GM08714 (cell line): ENCODE data around the gene POLDIP2.

Experiments used
- H3K4me3 ChIP-seq: fragments of 200-500 bp; sonication (Bioruptor generic); 2 replicates; pipeline ENCODE4 v1.5.1; 2014; ENCODE audit warnings: mild to moderate bottlenecking, low read length, inconsistent platforms
- ZNF274 ChIP-seq: IDR thresholded peaks from 2 replicates; pipeline ENCODE4 v1.6.1; 2012; ENCODE audit warnings: mild to moderate bottlenecking, low read depth, low read length

POLDIP2 gene

GRCh38 chr17:28395968-28396367, 38.6 kb upstream of the POLDIP2 start:
- no peak overlapping the region for H3K4me3 ChIP-seq
- no peak for TF ChIP-seq ZNF274

GRCh38 chr17:28395426-28395825, 38.1 kb upstream of the POLDIP2 start:
- no peak for TF ChIP-seq ZNF274
- no peak overlapping the region for H3K4me3 ChIP-seq

GRCh38 chr17:28394337-28395116, 37.2 kb upstream of the POLDIP2 start:
- H3K4me3 ChIP-seq, result no peak overlapping the region

DNA sequence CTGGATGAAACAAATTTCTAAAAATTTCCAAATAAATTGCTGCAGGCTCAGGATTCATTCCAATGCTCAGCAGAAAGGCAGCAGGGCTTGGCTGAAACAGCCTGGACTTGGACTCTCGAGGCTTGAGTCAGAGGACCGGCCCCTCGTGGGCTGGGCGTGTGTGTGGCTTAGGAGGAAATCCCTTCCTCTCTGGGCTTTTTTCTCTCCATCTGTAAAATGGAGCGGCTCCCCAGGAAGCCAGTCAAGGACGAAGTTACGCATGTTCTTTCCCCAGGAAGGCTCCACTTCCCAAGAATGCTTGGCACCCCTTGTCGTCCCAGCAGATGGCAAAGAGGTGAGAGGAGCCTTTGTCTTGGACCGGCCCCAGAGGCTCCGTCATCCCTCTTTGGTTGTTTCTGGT, 35.2 kb upstream of the POLDIP2 start:
- no peak overlapping the region for H3K4me3 ChIP-seq
- no peak for TF ChIP-seq ZNF274

More at GRCh38 chr17:28394337-28395116, 37.2 kb upstream of the POLDIP2 start:
- no peak for TF ChIP-seq ZNF274

DNA sequence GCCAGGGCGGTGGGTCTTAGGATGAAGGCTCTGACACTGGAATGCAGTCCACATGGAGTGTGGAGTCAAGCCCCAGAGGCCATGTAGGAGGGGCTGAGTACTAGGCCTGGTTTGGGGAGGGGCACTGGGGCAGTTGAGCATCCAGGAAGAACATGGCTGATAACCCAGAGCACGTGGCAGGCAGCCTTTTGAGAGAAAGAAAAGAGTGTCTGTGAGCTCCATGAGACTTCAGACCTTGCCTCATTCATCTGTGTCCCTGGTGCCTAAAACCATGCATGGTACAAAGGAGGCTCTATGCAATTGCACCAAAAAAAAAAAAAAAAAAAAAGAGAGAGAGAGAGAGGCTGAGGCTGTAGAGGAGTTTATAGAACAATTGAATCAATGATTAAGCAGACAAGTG, 34.1 kb upstream of the POLDIP2 start:
- no peak for TF ChIP-seq ZNF274
- H3K4me3 ChIP-seq, result no peak overlapping the region

GRCh38 chr17:28390984-28391383, 33.7 kb upstream of the POLDIP2 start:
- TF ChIP-seq ZNF274, result no peak
- no peak overlapping the region for H3K4me3 ChIP-seq

- TF ChIP-seq ZNF274, result no peak
- no peak overlapping the region for H3K4me3 ChIP-seq
These were observed 33.2 kb upstream of the POLDIP2 start for GRCh38 chr17:28390563-28390962.

DNA sequence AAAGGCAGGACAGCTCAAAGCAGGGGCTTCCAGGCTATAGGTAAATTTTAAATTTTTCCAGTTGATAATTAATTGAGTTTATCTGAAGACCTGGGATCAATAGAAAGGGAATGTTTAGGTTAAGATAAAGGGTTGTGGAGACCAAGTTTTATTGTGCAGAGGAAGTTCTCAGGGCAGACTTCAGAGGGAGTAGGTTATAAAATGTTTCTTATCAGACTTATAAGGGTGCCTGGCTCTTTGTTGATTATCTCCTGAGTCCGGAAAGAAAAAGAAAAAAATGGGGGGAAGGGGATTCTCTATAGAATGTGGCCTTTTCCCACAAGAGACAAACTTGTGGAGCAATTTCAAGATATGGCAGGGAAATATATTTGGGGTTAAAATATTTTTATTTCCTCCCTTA, 32.8 kb upstream of the POLDIP2 start:
- no peak for TF ChIP-seq ZNF274
- H3K4me3 ChIP-seq, result no peak overlapping the region

DNA sequence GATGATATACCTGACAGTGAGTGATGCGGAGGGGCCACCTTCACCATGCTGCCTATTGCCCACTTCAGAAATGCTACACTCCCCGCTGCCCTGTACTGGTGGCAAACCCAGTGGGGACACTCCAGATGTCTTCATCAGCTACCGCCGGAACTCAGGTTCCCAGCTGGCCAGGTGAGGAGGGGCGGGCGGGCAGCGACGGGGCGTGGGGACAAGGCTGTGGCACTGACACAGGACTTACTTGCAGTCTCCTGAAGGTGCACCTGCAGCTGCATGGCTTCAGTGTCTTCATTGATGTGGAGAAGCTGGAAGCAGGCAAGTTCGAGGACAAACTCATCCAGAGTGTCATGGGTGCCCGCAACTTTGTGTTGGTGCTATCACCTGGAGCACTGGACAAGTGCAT, 30.8 kb upstream of the POLDIP2 start:
- no peak overlapping the region for H3K4me3 ChIP-seq
- no peak for TF ChIP-seq ZNF274

DNA sequence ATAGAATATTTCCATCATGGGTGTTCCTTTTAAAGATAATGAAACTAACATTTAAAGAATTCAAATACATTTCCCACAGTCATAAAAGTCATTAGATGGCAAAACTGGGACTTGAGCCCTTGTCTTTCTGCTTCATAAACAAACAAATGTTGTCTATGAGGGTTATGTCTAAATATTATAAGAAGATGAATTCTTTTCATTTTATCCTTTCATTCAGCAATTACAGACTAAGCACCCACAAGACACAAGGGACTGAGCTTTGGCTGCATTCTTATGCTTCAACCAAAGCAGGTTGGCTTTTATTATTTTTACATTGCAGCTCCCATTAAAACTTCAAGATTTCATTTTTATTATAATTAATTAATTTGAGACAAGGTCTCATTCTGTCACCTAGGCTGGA, 29.1 kb upstream of the POLDIP2 start:
- TF ChIP-seq ZNF274, result no peak
- H3K4me3 ChIP-seq, result no peak overlapping the region

DNA sequence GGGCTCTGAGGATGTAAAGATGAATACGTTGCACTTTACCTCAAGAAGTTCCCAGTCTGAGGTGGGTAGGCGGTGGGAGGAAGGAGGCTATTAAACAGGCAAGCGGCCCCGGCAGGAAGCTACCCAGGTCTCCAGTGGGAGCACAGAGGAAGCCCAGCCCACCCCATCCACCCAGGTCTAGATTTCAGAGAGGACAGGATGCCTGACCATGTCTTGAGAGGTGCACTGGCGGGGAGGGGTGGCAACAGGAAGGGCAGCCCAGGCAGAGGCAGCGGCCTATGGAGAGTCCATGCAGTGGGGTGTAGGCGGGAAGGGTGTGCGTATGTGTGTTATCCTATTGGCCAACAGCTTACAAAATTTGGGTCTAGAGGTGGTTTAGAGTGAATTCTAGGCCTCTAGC, 28.1 kb upstream of the POLDIP2 start:
- peak overlapping the region; percentile 55; the same call in 1 of the 2 replicates for H3K4me3 ChIP-seq
- TF ChIP-seq ZNF274, result no peak

DNA sequence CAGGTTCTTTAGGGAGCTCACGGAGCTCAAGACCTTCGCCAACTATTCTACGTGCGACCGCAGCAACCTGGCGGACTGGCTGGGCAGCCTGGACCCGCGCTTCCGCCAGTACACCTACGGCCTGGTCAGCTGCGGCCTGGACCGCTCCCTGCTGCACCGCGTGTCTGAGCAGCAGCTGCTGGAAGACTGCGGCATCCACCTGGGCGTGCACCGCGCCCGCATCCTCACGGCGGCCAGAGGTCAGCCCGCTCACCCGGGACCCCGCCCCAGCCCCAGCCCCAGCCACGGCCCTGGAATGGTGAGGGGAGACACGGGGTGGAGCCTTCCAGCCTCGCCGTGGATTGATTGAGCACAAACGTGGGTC, 27.7 kb upstream of the POLDIP2 start:
- TF ChIP-seq ZNF274, result no peak
- peak overlapping the region; percentile 55; the same call in 1 of the 2 replicates for H3K4me3 ChIP-seq

DNA sequence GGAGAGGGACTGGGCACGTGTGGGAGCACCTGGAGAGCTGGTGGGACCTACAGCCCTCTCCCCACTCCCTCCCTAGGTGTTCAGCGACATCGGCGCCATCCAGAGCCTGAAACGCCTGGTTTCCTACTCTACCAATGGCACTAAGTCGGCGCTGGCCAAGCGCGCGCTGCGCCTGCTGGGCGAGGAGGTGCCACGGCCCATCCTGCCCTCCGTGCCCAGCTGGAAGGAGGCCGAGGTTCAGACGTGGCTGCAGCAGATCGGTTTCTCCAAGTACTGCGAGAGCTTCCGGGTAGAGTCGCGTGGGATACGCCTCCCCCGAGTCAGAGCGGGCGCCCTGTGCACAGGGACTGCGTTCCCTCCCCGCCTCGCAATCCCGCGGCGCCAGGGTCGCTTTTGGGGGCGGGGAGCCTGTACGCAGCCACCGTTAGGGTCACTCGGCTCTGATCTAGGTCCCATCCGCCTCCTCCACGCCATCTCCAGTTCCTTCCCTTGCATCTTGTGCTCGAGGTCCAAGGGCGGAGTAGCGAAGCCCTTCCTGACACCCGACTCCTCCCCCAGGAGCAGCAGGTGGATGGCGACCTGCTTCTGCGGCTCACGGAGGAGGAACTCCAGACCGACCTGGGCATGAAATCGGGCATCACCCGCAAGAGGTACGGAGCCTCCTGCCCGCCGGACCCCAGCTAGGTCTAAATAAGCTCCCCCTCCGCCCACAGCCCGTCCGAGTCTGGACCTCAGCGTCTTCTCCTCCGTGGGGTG, 27.1 kb upstream of the POLDIP2 start:
- peak overlapping the region; percentile 55; the same call in 1 of the 2 replicates for H3K4me3 ChIP-seq
- no peak for TF ChIP-seq ZNF274

DNA sequence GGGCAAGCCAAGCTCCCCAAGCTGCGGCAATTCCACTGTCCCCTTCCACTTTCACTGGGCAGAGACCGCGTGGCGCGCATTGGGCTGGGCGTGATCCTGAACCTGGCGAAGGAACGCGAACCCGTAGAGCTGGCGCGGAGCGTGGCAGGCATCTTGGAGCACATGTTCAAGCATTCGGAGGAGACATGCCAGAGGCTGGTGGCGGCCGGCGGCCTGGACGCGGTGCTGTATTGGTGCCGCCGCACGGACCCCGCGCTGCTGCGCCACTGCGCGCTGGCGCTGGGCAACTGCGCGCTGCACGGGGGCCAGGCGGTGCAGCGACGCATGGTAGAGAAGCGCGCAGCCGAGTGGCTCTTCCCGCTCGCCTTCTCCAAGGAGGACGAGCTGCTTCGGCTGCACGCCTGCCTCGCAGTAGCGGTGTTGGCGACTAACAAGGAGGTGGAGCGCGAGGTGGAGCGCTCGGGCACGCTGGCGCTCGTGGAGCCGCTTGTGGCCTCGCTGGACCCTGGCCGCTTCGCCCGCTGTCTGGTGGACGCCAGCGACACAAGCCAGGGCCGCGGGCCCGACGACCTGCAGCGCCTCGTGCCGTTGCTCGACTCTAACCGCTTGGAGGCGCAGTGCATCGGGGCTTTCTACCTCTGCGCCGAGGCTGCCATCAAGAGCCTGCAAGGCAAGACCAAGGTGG, 24.0 kb upstream of the POLDIP2 start:
- TF ChIP-seq ZNF274, result no peak
- H3K4me3 ChIP-seq, result no peak overlapping the region
